ENCODE results near the gene EPYC. TPM values are rescaled to one million over a fixed set of nuclear protein-coding genes. Genes with fewer than 3 reads are reported as not detected.

The EPYC gene
- total and polyA plus RNA-seq, 2 donors (not counting 1 experiment from before 2014, with no cell fraction given): not detected

GRCh38 chr12:90921536-90921935 lies 83.2 kb downstream of the EPYC start:
- H3K4me1 ChIP-seq (ENCODE audit: control insufficient read depth in 2 of 2, insufficient read depth in 2 of 2, low read length in 2 of 2): no peaks in the 10 kb centered on the region
- H2AFZ ChIP-seq (ENCODE audit: insufficient read depth, low read depth, low read length, poor library complexity, severe bottlenecking): no peak overlapping the region
- Mint-ChIP-seq H3K27ac (no peak overlapping the region), H3K4me3 (no peak overlapping the region), H3K4me1 (no peaks in the 10 kb centered on the region), H3K27me3 (peaks cover 5% of the 10 kb centered on the region), H3K9me3 (ENCODE audit: insufficient read depth) (no peaks in the 10 kb centered on the region)
- H3K27me3 ChIP-seq (replicated peaks in 1 of 4; ENCODE audit: control extremely low read depth in 1 of 4, control insufficient read depth in 3 of 4, insufficient read depth in 4 of 4, low read length in 3 of 4): no peaks in the 10 kb centered on the region
- no peaks in the 10 kb centered on the region for H4K20me1 ChIP-seq (ENCODE audit: control insufficient read depth, insufficient read depth, low read length, poor library complexity, severe bottlenecking)
- no peak overlapping the region for H3K4me2 ChIP-seq (replicated peaks; ENCODE audit: low read depth, low read length, poor library complexity, severe bottlenecking)
- no peaks in the 10 kb centered on the region for H3K9me3 ChIP-seq (ENCODE audit: control extremely low read depth in 1 of 3, control insufficient read depth in 2 of 3, insufficient read depth in 1 of 3, low read length in 2 of 3)
- POLR2A ChIA-PET: no interaction called here
- no peaks in the 10 kb centered on the region for H3K36me3 ChIP-seq (replicated peaks in 1 of 2; ENCODE audit: control extremely low read depth in 1 of 2, control insufficient read depth in 1 of 2, extremely low read depth in 1 of 2, insufficient read depth in 2 of 2, low read length in 1 of 2)
- no peaks in the 10 kb centered on the region for H3K79me2 ChIP-seq (ENCODE audit: control insufficient read depth, insufficient read depth, low read length)
- H3K4me3 ChIP-seq (ENCODE audit: control extremely low read depth in 1 of 5, extremely low read depth in 1 of 5, insufficient read depth in 1 of 5, low read depth in 2 of 5, low read length in 4 of 5): no peak overlapping the region
- intact Hi-C loops (cut with micrococcal nuclease): no loop called here
- no peak for TF ChIP-seq EZH2 (IDR thresholded peaks at IDR 0.05; ENCODE audit: borderline replicate concordance, insufficient read depth, low read depth, low read length, poor library complexity, severe bottlenecking)
- TF ChIP-seq, protein P1, sequence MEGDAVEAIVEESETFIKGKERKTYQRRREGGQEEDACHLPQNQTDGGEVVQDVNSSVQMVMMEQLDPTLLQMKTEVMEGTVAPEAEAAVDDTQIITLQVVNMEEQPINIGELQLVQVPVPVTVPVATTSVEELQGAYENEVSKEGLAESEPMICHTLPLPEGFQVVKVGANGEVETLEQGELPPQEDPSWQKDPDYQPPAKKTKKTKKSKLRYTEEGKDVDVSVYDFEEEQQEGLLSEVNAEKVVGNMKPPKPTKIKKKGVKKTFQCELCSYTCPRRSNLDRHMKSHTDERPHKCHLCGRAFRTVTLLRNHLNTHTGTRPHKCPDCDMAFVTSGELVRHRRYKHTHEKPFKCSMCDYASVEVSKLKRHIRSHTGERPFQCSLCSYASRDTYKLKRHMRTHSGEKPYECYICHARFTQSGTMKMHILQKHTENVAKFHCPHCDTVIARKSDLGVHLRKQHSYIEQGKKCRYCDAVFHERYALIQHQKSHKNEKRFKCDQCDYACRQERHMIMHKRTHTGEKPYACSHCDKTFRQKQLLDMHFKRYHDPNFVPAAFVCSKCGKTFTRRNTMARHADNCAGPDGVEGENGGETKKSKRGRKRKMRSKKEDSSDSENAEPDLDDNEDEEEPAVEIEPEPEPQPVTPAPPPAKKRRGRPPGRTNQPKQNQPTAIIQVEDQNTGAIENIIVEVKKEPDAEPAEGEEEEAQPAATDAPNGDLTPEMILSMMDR (IDR thresholded peaks at IDR 0.05): no peak
- DNase-seq (no peak), ATAC-seq (ENCODE audit: low read depth) (no peak)
- H3K27ac ChIP-seq (ENCODE audit: low read length in 2 of 2): no peak overlapping the region
- WGBS (ENCODE audit: insufficient coverage): no CpG with 5 or more reads among the region's 1 CpG
- CTCF ChIA-PET: no interaction called here
- no peak overlapping the region for H3K9ac ChIP-seq (ENCODE audit: low read length)

- CTCF ChIA-PET: no interaction called here
Observed at GRCh38 chr12:90920222-90920621, 84.5 kb downstream of the EPYC start.

More at GRCh38 chr12:90920222-90920621, 84.5 kb downstream of the EPYC start:
- H3K27ac Mint-ChIP-seq: no peak overlapping the region
- Histone ChIP-seq H3K36me3 (replicated peaks in 1 of 2; ENCODE audit: control extremely low read depth in 1 of 2, control insufficient read depth in 1 of 2, extremely low read depth in 1 of 2, insufficient read depth in 2 of 2, low read length in 1 of 2) (no peaks in the 10 kb centered on the region), H3K9ac (ENCODE audit: low read length) (no peak overlapping the region), H3K27ac (ENCODE audit: low read length in 2 of 2) (no peak overlapping the region), H4K20me1 (ENCODE audit: control insufficient read depth, insufficient read depth, low read length, poor library complexity, severe bottlenecking) (no peaks in the 10 kb centered on the region), H3K4me3 (ENCODE audit: control extremely low read depth in 1 of 5, extremely low read depth in 1 of 5, insufficient read depth in 1 of 5, low read depth in 2 of 5, low read length in 4 of 5) (no peak overlapping the region), H3K4me2 (replicated peaks; ENCODE audit: low read depth, low read length, poor library complexity, severe bottlenecking) (no peak overlapping the region), H2AFZ (ENCODE audit: insufficient read depth, low read depth, low read length, poor library complexity, severe bottlenecking) (no peak overlapping the region), H3K4me1 (ENCODE audit: control insufficient read depth in 2 of 2, insufficient read depth in 2 of 2, low read length in 2 of 2) (no peaks in the 10 kb centered on the region), H3K9me3 (ENCODE audit: control extremely low read depth in 1 of 3, control insufficient read depth in 2 of 3, insufficient read depth in 1 of 3, low read length in 2 of 3) (no peaks in the 10 kb centered on the region), H3K27me3 (replicated peaks in 1 of 4; ENCODE audit: control extremely low read depth in 1 of 4, control insufficient read depth in 3 of 4, insufficient read depth in 4 of 4, low read length in 3 of 4) (no peaks in the 10 kb centered on the region), H3K79me2 (ENCODE audit: control insufficient read depth, insufficient read depth, low read length) (no peaks in the 10 kb centered on the region)
- no peaks in the 10 kb centered on the region for H3K9me3 Mint-ChIP-seq (ENCODE audit: insufficient read depth)
- no peak for ATAC-seq (ENCODE audit: low read depth)
- no CpG with 5 or more reads among the region's 1 CpG for WGBS (ENCODE audit: insufficient coverage)
- no peak for TF ChIP-seq EZH2 (IDR thresholded peaks at IDR 0.05; ENCODE audit: borderline replicate concordance, insufficient read depth, low read depth, low read length, poor library complexity, severe bottlenecking)
- TF ChIP-seq, protein P1 (IDR thresholded peaks at IDR 0.05): no peak
- intact Hi-C loops (cut with micrococcal nuclease): no loop called here
- H3K27me3 Mint-ChIP-seq: peaks cover 5% of the 10 kb centered on the region
- POLR2A ChIA-PET: no interaction called here
- no peak overlapping the region for H3K4me3 Mint-ChIP-seq
- H3K4me1 Mint-ChIP-seq: no peaks in the 10 kb centered on the region
- DNase-seq: no peak
